ENCODE data around the gene TMEM198.

Gene TMEM198

DNA sequence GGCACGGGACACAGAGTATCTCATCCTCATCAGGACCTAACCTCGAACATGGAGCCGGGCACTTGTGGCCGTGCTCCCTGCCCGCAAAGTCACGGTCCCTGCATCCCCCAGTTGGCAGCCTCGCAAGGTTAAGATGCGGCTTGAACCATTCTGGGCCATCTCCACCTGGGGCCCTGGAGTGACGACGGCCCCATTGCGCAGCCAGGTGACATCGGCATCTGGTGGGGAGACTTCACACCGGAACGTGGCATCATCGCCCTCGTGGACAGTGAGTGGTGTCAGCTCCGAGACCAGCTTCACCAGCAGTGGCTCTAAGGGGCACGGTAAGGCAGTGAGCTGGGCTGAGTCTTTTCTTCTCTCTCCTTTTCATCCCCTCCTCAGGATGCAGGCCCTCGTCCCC is 12.6 kb downstream of the TMEM198 start:
- DNase-seq = no peak
- in situ Hi-C loops (cut with MboI; ENCODE audit: low pct_unique_long_range_greater_than_20kb, low sequenced_read_pairs) = no loop called here

DNA sequence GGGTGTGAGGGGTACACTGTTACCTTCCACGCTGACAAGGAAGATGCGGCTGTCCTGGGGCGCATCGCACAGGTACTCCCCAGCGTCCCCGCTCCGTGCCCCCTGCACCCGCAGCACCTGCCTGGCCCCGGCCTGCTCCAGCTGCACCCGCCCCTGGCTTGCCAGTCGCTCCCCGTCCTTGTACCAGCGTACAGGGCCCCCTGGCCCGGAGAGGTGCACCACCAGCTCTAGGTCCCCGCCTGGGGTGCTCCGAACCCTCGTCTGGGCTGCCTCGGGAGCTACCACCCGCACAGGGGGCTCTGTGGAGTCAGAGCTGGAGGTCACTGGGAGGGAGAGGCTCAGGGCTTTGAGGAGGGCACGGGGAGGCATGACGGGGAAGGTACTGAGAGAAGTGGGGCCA is 13.5 kb downstream of the TMEM198 start:
- no peak for DNase-seq
- in situ Hi-C loops (cut with MboI; ENCODE audit: low pct_unique_long_range_greater_than_20kb, low sequenced_read_pairs) = no loop called here

DNA sequence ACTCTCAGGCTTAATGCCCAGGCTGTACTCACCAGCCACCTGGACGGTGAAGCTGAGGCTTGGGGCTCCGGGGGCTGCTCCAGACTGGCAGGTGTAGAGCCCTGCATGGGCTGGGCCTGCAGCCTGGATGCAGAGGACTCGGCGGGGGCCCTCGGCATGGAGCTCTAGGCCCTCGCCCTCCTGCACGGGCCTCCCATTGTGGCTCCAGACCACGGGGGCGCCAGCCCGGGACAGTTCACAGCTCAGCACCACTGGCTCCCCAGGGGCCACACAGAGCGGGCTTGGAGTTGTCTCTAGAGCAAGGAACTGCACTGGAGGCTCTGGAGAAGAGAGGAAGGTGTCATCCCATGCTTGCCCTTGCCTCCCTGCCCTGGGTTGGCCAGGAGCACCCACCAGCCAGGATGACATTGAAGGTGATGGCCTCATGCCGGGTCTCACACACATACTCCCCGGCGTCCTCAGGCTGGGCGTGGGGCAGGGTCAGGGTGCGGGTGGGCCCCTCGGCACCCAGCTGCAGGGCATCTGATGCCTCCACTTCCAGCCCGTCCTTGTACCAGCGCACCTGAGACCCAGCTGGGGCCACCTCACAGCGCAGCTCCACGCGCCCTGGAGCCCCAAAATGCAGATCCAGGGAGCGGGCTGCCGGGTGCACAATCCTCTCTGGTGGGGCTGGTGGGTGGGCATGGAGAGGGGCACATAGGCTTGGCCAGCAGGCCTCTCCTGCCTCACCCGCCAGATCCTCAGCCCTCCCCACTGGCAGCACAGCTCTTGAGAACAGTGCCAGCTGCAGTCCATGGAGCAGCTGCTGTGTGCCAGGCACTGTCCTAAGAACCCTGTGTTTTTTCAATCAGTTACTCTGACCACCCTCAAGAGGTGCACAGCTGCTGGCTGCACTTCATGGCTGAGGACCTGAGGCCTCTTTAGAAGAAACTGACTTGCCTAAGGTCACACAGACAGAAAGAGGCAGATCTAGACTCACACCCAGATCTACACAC is 14.3 kb downstream of the TMEM198 start:
- in situ Hi-C loops (cut with MboI; ENCODE audit: low pct_unique_long_range_greater_than_20kb, low sequenced_read_pairs) = no loop called here
- no peak for DNase-seq

DNA sequence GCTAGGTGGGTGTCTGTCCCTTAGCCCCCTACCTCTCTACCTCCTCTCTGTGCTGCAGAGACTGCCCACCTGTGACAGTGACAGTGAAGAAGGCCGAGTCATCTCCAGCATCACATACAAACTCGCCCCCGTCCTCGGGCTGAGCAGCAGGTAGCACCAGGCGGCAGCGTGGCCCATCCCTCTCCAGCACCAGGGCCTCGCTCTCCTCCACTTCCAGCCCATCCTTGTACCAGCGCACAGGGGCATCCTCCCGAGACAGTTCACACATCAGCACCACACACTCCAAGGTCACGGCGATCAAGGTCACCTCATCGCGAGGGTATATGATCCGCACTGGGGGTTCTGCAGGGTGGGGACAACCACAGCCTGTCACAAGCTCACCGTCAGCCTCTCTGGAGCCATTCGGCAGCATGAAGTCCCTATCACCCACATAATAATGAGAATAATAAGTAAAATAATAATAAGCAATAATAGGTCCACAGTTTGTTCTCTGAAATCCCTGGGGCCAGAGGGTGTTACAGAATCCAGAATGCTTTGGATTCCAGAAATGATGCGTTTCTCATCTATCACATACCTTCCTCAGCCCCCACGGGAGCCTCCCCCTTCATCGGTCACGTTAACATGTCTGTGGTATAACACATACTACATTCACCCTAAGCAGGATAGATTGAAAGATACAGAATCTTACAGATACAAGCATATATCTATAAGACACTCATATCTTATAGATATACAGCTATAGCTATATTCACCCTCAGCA is 15.5 kb downstream of the TMEM198 start:
- DNase-seq = no peak
- in situ Hi-C loops (cut with MboI; ENCODE audit: low pct_unique_long_range_greater_than_20kb, low sequenced_read_pairs) = no loop called here

DNA sequence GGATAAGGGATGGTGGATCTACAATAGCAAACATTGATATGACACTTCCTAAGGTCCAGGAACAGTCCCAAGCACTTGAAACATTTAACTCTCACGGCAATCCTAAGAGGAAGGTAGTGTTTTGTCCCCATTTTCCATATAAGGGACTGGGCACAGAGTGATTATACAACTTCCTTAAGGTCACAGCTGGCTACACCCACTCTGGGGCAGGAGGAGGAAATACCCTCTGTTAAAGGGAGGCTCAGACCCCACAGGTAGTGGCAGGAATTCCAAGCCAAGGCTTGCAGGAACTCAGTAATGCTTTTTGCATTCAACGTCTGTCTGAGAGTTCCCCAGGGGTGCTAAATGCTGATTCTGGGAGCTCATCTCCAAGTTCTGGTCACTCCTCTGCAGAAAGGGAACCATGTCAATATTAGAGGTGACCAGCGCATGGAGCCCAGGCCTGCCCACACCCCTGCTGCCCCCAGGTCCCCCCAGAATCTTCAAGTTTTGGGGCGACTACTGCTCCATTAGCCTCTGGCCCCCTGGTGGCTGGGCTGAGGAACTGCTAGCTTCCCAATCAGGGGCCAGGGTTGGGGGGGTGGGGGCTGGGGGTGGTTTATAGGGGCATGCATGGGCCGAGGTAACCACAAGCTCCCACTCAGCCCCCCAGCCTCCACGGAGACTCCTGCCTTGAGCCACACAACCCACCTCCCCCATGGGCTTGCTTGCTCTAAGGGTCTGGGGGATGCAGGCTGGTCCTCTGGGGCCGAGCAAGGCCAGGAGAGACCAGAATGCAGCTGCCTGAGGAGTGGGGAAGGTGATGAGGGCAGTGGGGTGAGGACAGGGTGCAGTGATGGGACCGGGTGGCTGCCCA is 16.4 kb downstream of the TMEM198 start:
- DNase-seq = peak; percentile 16
- in situ Hi-C loops (cut with MboI; ENCODE audit: low pct_unique_long_range_greater_than_20kb, low sequenced_read_pairs) = no loop called here

DNA sequence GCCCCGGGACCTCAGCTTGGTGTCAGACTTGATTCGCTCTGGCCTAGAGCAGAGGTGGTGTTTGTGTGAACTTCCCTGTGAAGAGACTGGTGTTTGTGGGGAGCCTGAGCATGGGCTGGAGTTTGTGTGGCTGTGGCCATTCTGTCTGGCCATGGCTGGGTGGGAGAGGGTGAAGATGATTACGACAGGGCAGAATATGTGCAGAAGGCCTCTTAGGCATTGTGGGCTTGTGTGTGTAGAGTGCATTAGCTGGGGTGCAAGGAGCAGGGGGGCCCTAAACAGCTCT is 17.0 kb downstream of the TMEM198 start:
- in situ Hi-C loops (cut with MboI; ENCODE audit: low pct_unique_long_range_greater_than_20kb, low sequenced_read_pairs) = no loop called here
- no peak for DNase-seq

DNA sequence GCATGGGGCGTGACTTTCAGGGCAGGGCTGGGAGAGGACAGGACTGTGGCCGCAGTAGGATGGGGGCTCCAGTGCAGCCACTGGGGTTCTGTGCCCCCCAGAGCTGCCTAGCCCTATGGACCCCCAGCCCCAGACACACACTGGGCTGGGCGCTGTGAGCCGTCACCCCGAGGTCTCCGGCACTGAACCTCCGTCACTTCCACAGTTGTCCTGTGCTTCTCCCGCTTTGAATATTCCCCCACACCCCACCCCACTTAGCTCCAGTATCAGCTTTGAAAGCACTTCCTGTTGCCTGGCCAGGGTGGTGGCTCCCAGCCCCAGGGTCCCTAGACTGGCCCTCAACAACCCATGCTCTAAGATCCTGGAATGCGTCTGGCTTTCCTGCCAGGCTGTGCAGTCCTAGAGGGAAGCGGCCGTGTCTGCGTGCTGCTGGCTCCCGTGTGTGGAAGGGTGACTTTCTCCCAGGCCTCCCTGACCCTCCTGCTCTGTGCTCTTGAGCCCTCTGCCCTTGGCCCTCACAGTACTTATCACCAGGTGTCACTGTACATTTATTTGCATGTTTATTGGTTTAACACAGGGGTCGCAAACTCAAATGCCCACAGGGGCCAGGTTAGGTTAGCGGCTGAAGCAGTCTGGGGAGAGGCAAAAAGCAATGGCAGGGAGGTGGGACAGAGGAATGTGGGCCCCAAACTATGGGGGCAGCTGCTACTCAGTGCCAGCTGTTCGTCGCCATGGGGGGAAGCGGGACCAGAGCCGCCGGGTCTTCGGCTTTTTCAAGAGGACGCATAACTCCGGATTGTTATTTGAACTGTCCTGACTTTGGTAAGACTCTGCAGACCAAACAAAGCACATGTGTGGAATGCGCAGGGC is 17.6 kb downstream of the TMEM198 start:
- in situ Hi-C loops (cut with MboI; ENCODE audit: low pct_unique_long_range_greater_than_20kb, low sequenced_read_pairs) = no loop called here
- DNase-seq = no peak

DNA sequence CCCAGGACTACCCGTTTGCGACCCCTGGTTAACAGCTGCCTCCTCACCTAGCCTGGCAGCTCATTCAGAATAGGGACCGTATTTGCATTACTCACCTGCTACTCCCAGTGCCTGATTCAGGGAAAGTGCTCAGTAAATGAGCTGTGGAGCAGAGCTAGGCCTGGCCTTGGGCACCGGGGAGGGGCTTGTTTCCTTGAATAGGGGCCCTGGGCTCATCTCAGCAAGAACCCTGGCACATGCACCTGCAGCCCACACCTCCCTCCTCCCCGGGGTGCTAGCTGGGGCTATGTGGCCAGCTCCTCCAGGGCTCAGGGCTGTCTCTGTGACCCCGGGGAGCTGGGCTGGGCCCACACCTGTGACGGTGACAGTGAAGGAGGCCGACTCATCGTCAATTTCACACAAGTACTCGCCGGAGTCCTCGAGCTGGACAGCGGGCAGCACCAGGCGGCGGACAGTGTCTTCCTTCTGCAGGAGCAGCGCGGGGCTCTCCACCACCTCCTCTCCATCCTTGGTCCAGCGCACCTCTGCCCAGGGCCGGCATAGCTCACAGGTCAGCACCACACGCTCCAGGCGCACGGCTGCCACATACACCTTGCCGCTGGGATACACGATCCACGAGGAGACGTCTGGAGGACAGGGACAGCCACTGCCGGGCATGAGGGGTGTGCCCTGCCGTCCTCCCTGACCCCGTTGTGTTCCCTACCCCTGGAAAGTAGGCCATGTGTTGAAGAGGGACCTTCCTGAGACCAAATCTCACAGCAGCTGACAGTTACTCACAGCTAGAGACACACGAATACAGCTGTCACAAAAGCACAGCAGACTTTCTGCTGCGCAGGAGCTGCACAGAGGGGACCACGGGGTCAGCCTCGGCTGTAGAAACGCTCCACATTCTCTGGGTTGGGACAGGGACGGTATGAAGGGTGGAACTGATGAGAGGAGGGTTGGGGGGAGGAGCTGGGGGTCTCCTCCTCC is 18.5 kb downstream of the TMEM198 start:
- in situ Hi-C loops (cut with MboI; ENCODE audit: low pct_unique_long_range_greater_than_20kb, low sequenced_read_pairs) = no loop called here
- no peak for DNase-seq

DNA sequence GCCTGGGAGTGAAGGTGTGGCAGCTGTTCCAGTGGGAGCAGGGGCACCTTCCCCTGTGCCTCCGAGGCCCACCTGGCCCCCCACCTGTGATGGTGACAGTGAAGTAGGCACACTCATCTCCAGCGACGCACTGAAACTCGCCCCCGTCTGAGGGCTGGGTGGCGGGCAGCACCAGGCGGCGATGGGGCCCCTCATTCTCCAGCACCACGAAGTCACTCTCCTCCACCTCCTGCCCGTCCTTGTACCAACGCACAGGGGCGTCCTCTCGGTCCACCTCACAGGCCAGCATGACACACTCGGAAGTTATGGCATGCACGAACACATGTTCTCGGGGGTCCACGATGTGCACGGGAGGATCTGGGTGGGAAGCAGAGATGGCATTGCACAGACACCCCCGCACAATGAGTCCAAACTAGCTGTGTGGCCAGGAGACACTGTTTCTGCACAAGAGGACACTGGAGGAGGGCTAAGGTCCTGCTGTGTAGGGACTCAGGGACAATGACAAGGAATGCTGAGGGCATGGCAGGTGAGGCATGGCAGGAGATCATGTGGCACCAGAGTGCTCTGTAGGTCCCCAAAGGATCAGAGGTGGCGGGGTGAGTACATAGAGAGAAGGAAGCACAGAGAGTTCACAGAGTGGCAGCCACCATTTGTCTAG is 19.6 kb downstream of the TMEM198 start:
- in situ Hi-C loops (cut with MboI; ENCODE audit: low pct_unique_long_range_greater_than_20kb, low sequenced_read_pairs) = no loop called here
- DNase-seq = no peak

DNA sequence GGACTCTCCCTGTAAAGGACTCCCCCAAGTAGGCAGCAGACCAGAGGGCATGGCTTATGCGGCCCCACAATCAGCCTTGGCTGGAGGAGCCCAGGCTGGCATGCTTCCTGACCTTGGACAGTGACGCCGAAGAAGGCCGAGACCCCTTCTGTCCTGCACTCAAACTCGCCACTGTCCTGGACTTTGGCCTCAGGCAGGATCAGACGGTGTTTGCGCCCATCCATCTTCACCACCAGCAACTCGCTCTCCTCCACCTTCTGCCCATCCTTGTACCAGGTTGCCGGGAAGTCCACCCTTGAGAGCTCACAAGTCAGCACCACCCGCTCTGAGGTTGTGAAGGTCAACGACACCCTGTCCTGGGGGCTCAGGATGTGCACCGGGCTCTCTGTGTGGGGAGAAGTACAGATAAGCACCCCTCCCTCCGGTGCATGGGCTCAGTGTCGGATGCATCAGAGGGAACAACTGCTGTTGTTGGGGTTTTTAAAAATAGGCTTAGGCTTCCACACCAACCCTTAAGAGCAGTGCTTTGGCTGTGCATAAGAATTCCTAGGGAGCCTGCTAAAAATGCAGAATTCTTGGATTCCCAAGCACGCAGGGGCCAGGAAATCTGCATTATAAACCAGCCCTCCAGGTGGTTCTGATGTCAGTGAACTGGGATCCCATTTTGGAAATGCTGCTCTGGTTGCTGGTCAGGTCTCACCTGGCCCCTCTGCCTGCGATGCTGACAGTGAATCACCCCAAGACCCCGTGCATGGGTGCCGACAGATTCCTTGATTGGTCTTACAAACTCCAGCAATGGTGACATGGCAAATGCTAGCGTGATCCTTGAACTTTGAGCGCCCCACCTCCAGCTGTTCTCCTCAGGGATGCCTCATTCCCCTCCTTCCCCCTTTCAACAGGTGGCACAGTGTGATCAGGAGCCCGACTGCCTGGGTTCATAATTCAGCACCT is 21.6 kb downstream of the TMEM198 start:
- DNase-seq = no peak
- in situ Hi-C loops (cut with MboI; ENCODE audit: low pct_unique_long_range_greater_than_20kb, low sequenced_read_pairs) = no loop called here

DNA sequence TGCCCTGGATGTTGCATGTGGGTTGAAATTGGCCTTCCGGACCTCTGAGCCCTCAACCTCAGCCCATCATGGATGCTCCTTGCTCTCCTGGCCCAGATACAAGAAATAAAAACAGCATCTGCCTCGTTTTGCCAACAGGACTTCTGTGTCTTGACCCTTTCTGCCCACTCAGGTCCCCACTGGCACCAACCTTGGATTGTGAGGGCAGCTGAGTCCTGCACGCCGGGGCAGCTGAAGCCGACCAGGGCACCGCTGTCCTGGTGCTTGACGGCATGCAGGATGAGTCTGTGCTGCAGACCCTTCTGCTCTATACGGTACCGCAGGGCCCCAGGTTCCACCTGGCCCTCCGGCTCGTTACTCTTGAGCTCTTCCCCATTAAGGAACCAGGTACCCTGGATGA is 22.8 kb downstream of the TMEM198 start:
- in situ Hi-C loops (cut with MboI; ENCODE audit: low pct_unique_long_range_greater_than_20kb, low sequenced_read_pairs) = no loop called here
- DNase-seq = no peak

DNA sequence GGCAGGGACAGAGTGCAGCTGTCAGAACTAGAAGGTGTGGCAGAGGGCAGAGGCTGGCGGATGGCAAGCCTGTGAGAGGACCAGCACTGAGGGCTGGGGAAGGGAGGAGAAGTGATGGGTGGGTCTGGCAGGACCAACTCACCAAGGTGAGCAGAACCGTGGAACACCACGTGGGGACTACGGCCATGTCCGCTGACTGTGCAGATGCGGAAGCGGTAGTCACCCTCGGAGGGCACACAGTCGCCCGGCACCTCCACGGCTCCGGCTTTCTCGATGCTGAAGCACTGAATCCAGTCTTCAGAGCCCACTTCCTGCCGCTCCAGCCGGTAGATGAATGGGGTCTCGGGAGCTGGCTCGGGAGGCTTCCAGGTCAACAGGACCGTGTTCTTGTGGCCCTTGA is 23.3 kb downstream of the TMEM198 start:
- DNase-seq = no peak
- in situ Hi-C loops (cut with MboI; ENCODE audit: low pct_unique_long_range_greater_than_20kb, low sequenced_read_pairs) = no loop called here

DNA sequence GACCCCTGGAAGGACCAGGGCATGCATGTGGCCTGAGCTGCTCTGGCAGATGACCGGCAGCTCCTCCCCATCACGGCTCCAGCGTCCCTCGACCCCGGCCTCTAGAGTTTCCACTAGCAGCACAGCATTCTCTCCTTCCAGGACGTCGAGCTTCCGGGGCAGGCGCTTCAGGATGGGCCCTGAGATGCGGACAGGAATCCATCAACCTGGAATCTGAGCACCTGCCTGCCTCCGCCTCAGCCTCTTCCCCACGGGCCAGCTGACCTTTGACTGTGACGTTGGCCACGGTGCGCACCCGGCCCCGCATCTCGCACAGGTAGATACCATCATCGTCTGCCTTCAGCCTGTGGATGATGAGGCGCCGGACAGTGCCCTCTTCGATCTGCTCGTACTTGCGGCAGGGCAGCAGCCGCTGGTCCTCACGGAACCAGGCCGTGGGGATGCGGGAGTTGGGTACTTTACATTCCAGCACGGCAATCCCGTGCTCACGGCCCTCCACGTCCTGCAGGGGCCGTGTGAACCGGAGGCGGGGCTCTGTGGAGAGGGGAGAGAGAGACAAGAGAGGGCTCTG is 24.0 kb downstream of the TMEM198 start:
- in situ Hi-C loops (cut with MboI; ENCODE audit: low pct_unique_long_range_greater_than_20kb, low sequenced_read_pairs) = no loop called here
- DNase-seq = no peak

DNA sequence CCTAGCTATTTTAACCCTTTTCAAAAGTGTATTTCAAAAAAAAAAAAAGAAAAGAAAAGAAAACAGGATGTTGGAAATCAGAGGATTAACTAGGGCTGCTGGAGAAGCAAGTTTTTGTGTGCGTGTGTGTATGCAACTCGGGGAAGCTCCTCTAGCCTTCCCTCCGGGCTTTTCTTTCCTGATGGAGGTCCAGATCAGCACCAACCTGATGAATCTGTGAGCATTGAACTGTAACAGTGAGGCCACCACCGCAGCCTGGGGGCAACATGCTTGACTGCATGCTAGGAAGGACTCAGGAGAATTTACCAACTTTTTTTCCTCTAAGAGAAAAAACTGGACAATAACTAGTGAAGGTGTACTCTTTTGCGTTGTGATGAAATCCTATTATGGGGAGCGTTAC is 25.2 kb downstream of the TMEM198 start:
- in situ Hi-C loops (cut with MboI; ENCODE audit: low pct_unique_long_range_greater_than_20kb, low sequenced_read_pairs) = no loop called here
- DNase-seq = no peak

DNA sequence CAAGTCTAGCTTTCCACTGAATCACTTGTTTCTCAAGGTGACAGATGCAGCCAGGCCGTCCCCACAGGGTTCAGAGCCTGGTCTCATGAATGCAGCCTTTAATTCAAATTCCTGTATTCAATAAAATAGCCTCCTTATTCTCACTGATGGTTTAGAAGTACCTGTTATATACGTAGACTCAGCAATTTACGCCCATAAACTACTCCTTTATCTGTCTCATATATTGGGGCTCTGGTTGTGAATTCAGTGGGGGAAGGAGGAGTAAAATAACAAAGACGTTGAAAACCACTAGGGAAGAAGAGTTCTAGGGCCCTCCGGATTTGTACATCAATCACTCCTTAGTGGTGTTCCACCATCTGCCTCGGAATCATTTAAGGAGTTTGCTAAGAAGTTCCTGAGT is 25.8 kb downstream of the TMEM198 start:
- DNase-seq = no peak
- in situ Hi-C loops (cut with MboI; ENCODE audit: low pct_unique_long_range_greater_than_20kb, low sequenced_read_pairs) = no loop called here

All from KBM-7 (cell line).